H1 (cell line): Measurements from ENCODE around the gene WDR77. TPM values are rescaled to one million over a fixed set of nuclear protein-coding genes. Genes with fewer than 3 reads are reported as not detected.

Experiments
- BCL11A ChIP-seq, 2 experiments: IDR thresholded peaks; one replicate each; pipeline ENCODE4 v1.6.1; 2011; ENCODE audit warnings: low read depth in 2 of 2, low read length in 2 of 2, mild to moderate bottlenecking in 2 of 2
- E2F6 ChIP-seq: IDR thresholded peaks from 2 replicates; pipeline ENCODE4 v1.6.1; 2012; ENCODE audit warnings: inconsistent platforms
- HDAC6 ChIP-seq: IDR thresholded peaks from one replicate; pipeline ENCODE4 v1.7.1; 2012; ENCODE audit warnings: low read depth, mild to moderate bottlenecking, inconsistent platforms, low read length, moderate library complexity
- JUN ChIP-seq: IDR thresholded peaks from 2 replicates; pipeline ENCODE4 v1.6.1; 2011; ENCODE audit warnings: low read depth, mild to moderate bottlenecking, improper control_type of control experiment, low read length
- KDM5A ChIP-seq: fragments of 200-600 bp; IDR thresholded peaks from 2 replicates; pipeline ENCODE4 v1.7.1; 2012; ENCODE audit warnings: mild to moderate bottlenecking, low read length, inconsistent platforms, mixed read lengths
- POU5F1 ChIP-seq: IDR thresholded peaks from 2 replicates; pipeline ENCODE4 v1.6.1; 2011; ENCODE audit warnings: low read depth, mild to moderate bottlenecking, low read length, moderate library complexity
- RBBP5 ChIP-seq: IDR thresholded peaks from 2 replicates; pipeline ENCODE4 v1.7.1; 2012; ENCODE audit warnings: low read depth, mild to moderate bottlenecking, inconsistent platforms, low read length, moderate library complexity, borderline replicate concordance
- TBP ChIP-seq: IDR thresholded peaks from 2 replicates; pipeline ENCODE4 v1.6.1; 2011; ENCODE audit warnings: low read depth, low read length, improper control_type of control experiment
- YY1 ChIP-seq: IDR thresholded peaks from 2 replicates; pipeline ENCODE4 v1.6.1; 2011; ENCODE audit warnings: low read depth, mild to moderate bottlenecking, low read length
- polyA plus RNA-seq, 7 experiments: library from polyadenylated mRNA; depleted of rRNA in 3 of 7; stranded (reverse) in 5 of 7; unstranded in 2 of 7; fragments of >200 nt in 5 of 7; fragments of 200-250 nt in 2 of 7; gene quantifications; 1 replicate in 5 of 7; 2 replicates in 1 of 7; 4 replicates in 1 of 7; pipeline versions ENCODE4 v1.2.1 to v1.2.3, GENCODE V29; 2011 to 2013; ENCODE audit warnings: missing spikeins in 2 of 7, mixed read lengths in 2 of 7
- total RNA-seq: library from RNA; stranded (reverse); fragmentation: NEBNext Ultra II Directional; extraction: Animal tissue kit (Norgen Biotek cat#: 25700); gene quantifications from 2 replicates; pipeline ENCODE4 v1.2.1, GENCODE V29; 2021

The WDR77 gene
- total and polyA plus RNA-seq, 2 of the 8 experiments (the other 6 are each of a cell fraction or from before 2014, with no cell fraction given) = 66.0 to 156 TPM

GRCh38 chr1:111481387-111482221 lies 32.5 kb upstream of the WDR77 start (continued):
- TF ChIP-seq E2F6 = no peak
- no peak for TF ChIP-seq HDAC6
- TF ChIP-seq YY1 = no peak
- TF ChIP-seq POU5F1 = no peak
- no peak for TF ChIP-seq KDM5A
- TF ChIP-seq BCL11A (IDR thresholded peaks at IDR 0.05; ENCODE audit: low read depth in 2 of 2, low read length in 2 of 2) = no peak
- no peak for TF ChIP-seq JUN
- TF ChIP-seq TBP = no peak
- no peak for TF ChIP-seq RBBP5
